Hematopoietic multipotent progenitor cell treated with erythropoietin and hydrocortisone succinate and interleukin-3 and kit ligand, for 15 days (in vitro differentiated cells): ENCODE results near the gene NRP2.

Source experiments
- DNase-seq: peaks from one replicate; pipeline ENCODE4 v3.0.0-alpha.2; 2015; ENCODE audit warnings: low spot score

Gene NRP2

GRCh38 chr2:205687641-205687956 is 5.3 kb downstream of the NRP2 start:
- DNase-seq: no peak

DNA sequence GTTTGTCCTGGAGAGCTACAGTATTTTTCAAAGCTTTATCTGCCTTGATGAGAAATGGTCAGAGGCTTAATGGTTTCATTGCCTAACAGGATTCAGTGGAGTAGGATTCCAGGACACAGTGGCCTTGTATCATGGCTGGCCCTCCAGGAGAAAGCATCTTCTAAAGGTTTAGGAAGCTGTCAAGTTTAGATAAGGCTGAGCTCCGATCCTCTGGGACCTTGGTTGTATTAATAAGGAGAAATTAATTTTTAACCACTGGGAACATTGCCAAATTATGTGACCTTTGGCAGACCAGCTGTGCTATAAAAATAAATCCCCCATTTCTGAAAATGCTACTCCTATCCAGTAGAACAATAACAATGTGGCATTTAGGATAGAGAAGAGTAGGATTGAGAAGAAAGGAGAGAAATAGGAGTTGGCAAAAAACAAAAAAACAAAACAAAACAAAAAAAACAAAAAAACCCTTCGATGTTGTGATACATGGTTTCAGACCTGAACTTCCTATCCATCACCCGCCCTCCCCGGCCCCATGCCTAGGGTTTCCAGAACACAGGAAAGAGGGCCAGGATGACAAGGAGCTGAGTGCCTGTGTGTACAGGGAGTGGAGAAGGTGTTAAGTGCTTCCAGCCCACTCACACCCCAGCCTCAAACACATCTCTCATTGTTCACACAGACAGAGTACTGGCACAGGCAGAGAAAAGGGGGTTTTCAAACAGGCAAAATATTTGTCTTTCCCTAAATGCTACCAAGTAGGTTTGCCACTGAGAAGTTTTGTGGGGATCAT is 6.3 kb downstream of the NRP2 start:
- no peak for DNase-seq

- no peak for DNase-seq
Observed at GRCh38 chr2:205689820-205690219, 7.5 kb downstream of the NRP2 start.

DNA sequence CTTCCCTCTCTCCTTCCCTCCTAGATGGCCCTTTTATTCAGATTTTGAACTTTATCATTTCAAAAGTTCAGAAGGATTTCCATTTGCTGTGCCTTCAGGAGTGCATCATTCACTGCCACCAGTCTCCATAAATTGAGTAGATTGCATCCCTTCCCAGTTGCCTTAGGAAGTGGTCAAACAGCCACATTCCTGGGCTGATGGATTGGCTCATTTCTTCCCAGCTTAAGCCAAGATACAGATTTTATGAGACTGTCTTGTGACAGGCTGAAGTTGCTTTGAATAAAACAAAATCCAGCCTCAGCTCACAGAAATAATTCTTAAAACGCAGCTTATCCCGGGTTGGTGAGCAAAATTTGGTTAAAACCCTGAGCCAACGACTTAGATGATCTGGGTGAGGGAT is 9.8 kb downstream of the NRP2 start:
- no peak for DNase-seq

GRCh38 chr2:205694256-205694655 is 12.0 kb downstream of the NRP2 start:
- no peak for DNase-seq

GRCh38 chr2:205695460-205695991 is 13.2 kb downstream of the NRP2 start:
- DNase-seq: no peak

GRCh38 chr2:205696331-205696926 is 14.1 kb downstream of the NRP2 start:
- DNase-seq: no peak

DNA sequence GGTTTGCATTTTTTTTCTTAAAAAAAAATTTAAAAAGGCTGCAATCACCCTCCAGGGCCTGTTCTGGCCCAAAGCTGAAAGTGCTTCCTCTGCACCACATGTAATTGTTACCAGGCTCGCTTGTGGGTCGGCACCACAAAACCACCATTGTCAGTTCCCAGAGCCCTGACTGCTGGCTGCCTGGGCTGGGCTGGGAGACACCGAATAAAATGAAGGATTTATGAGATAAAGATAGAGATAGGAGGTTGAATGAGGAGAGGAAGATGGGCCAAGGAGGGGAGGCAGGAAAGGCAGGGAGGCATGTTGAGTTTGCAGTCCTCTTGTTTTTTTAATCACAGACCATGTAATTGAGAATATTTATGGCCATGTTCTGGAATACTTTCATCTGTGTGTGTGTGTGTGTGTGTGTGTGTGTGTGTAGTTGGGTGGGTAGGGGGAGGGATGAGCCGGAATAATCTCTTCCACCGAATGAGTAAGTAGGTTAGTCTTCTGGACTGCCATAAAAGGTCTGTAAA is 14.7 kb downstream of the NRP2 start:
- DNase-seq: no peak

DNA sequence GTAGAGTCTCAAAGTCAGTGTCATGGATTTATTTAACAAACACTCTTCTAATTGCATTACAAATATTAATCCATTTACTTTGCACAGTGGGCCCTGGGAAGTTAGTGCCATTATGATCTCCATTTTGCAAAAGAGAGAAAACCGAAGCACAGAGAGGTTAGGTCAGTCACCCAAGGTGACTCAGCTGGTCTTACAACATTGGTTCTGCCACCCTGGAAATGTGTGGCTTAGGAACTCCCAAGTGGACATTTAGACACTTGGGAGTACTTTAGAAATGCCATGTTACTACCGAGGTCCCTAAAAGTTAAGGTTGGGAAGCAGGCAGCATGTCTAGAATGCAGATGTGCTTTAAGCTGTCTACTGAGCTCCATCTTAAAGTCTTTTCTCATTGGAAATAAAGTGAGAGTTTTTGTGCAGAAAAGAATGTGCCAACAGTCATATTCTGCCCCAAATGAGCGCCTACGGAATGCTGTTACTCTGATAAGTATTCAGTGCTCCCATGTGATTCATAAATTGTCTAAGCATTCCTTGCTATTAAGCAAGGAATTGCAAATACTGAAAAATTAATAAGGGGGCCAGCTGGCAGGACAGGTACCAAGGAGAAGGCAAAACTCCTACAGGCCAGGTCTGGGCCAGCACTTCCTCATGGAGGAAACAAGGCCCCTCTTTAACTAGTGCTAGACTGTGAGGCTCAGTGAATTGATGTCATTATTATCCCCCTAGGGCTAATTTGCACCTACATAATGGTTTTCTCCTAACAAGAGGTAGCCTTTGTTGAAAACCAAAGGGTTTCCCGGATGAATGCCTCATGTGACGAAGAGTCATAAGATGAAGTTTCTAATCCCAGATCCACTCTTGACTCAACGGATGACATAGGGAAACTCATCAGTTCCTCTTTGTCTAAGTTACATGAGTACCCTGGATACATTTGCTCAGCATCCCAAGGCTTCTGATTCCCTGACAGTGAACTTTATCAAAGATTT is 16.3 kb downstream of the NRP2 start:
- DNase-seq: no peak

DNA sequence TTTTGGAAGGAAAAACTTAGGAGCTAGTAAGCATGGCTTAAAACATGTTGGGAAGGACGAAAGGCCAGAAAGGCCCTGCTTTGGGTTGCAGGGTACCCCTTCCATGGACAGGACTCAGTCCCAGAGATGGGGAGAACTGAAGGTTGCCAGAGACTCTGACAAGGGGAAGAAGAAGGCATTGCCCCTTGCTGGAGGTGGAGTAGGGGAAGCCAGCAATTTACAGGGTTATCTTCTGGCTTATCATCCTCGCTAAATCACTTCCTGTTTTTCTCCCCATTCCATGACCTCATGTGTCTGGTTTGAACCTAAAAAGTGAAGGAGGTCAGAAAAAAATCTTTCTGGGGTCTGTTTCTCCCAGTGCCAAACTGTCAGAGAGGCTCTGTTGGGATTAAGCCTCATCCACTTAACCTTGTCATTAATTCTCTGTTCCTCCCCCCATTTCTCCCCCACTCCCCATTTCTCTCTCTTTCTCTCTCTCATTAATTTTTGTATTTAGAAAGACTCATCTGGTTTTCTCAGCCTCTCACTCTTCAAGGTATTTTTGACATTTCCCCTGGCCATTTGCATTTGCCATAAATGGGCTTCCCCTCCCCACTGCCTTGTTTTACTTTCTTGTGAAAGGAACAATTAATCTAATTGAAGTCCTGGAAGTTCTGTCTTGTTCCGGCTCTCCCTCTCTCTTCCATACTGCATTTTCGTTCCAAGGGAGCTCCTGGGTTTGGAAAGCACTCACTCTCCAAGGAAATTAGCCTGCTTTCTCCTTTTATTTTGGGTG is 17.4 kb downstream of the NRP2 start:
- DNase-seq: no peak

GRCh38 chr2:205700331-205701132 is 18.2 kb downstream of the NRP2 start:
- DNase-seq: no peak

DNA sequence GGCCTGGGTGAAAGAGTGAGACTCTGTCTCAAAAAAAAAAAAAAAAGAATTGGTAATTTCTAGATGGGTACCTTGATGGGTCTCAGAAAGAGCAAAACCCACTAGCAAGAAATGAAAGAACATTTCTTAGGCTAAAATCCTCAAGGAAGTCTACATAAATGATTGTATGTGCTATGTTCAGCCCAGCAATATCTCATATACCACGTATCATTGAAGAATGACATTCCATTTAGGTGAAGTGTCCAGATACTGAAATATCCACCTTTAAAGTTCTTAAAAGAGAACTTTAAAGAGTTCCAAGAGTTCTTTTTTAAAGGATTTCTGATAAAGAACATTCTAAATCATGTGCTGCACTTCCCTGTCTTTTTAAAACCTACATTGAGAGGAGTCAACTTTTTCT is 19.2 kb downstream of the NRP2 start:
- no peak for DNase-seq

- no peak for DNase-seq
Observed at GRCh38 chr2:205702576-205702975, 20.3 kb downstream of the NRP2 start.

GRCh38 chr2:205703471-205704126 is 21.3 kb downstream of the NRP2 start:
- DNase-seq: no peak

GRCh38 chr2:205704127-205704741 is 21.9 kb downstream of the NRP2 start:
- no peak for DNase-seq

- no peak for DNase-seq
Observed at GRCh38 chr2:205705511-205706349, 23.4 kb downstream of the NRP2 start.

DNA sequence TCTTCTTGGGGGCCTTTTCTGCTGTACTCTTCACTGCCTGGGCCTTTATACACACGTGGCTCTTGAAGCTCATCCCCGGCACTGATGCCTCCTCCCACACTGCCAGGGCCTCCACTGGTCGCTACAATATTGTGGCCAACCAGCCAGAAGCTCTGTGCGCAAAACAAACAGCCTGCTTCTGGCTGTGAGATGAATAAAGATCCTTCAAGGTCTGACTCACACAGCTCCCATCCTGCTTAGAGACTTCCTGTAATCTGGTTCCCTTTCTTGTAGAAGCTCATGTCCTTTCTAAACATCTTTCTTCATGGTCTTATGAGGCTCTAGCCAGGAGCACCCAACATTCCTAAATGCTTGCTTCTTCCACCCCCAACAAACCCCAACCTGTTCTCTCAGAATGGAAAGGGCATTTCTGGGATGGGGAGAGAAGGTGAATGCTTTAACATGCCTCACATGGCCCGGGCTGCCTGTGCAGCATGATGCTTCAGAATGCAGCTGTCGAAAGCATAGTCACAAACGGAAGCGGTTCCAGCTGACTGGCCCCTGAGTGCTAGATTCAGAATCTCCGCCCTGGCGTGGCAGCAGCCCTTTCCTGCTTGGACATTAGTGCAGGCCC is 24.6 kb downstream of the NRP2 start:
- no peak for DNase-seq

DNA sequence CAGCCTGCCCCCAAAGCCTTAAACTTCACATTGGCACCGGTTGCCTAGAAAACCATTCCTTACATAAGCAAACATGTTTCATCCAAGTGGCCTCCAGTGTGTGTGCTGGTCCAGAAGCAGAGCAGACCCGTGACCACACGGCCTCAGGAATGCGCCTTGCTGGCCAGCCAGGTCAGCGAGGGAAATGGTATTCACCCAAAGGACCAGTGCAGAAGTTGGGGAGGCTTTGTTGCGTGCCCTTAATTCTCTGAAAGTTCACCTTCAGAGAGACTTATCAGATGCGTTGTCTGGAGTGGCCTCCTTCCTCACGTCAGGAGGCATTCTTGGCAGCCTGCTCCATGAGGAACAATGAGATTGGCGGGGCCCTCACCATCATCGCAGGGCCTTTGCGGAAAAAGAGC is 25.9 kb downstream of the NRP2 start:
- no peak for DNase-seq
